A204.1 (cell line): ENCODE data around the gene TTLL7.
A peak's percentile ranks its signal among the peaks of the same experiment; 100 is the strongest.
"Not testable (repeated sequence)": the region's sequence is repeated elsewhere in the genome, so short reads cannot be mapped to it uniquely, and the experiment has no call there.

Experiments used
- FAIRE-seq: peaks from 2 replicates; lab custom pipeline; 2012; peaks lifted over from hg19 to GRCh38; lab: Jason Lieb, UNC

TTLL7 gene

GRCh38 chr1:83996191-83996590 is 2.7 kb downstream of the TTLL7 start:
- no peak for FAIRE-seq

- FAIRE-seq, result peak; percentile 53
These were observed 3.3 kb downstream of the TTLL7 start for GRCh38 chr1:83995649-83996048.

GRCh38 chr1:83994111-83994510 is 4.8 kb downstream of the TTLL7 start:
- no peak for FAIRE-seq

GRCh38 chr1:83990734-83991133 is 8.2 kb downstream of the TTLL7 start:
- FAIRE-seq, result no peak

GRCh38 chr1:83985048-83985447 is 13.9 kb downstream of the TTLL7 start:
- FAIRE-seq, result no peak

GRCh38 chr1:83983918-83984317 is 15.0 kb downstream of the TTLL7 start:
- FAIRE-seq, result not testable (repeated sequence)

- FAIRE-seq, result no peak
These were observed 20.9 kb downstream of the TTLL7 start for GRCh38 chr1:83978056-83978455.

- peak; percentile 46 for FAIRE-seq
These were observed 22.0 kb downstream of the TTLL7 start for GRCh38 chr1:83976920-83977319.

- FAIRE-seq, result no peak
These were observed 28.1 kb downstream of the TTLL7 start for GRCh38 chr1:83970802-83971201.

GRCh38 chr1:83970114-83970513 is 28.8 kb downstream of the TTLL7 start:
- no peak for FAIRE-seq

- FAIRE-seq, result no peak
These were observed 31.6 kb downstream of the TTLL7 start for GRCh38 chr1:83967336-83967735.

GRCh38 chr1:83964153-83964552 is 34.8 kb downstream of the TTLL7 start:
- no peak for FAIRE-seq

GRCh38 chr1:83961571-83962295 is 37.2 kb downstream of the TTLL7 start:
- FAIRE-seq, result no peak

GRCh38 chr1:83960669-83961277 is 38.2 kb downstream of the TTLL7 start:
- FAIRE-seq, result no peak

GRCh38 chr1:83959824-83960498 is 39.0 kb downstream of the TTLL7 start:
- FAIRE-seq, result no peak

GRCh38 chr1:83958704-83959103 is 40.2 kb downstream of the TTLL7 start:
- no peak for FAIRE-seq

GRCh38 chr1:83954166-83954823 is 44.6 kb downstream of the TTLL7 start:
- FAIRE-seq, result no peak

- no peak for FAIRE-seq
These were observed 48.7 kb downstream of the TTLL7 start for GRCh38 chr1:83950106-83950661.

GRCh38 chr1:83942914-83943313 is 56.0 kb downstream of the TTLL7 start:
- FAIRE-seq, result no peak

GRCh38 chr1:83934550-83934949 is 64.4 kb downstream of the TTLL7 start:
- FAIRE-seq, result no peak

GRCh38 chr1:83932693-83933092 is 66.2 kb downstream of the TTLL7 start:
- FAIRE-seq, result no peak

- no peak for FAIRE-seq
These were observed 66.7 kb downstream of the TTLL7 start for GRCh38 chr1:83932281-83932680.
